Suprapubic skin (tissue), 4 donors: ENCODE measurements around the gene DCN. TPM values are rescaled to one million over a fixed set of nuclear protein-coding genes. Genes with fewer than 3 reads are reported as not detected.

ENCODE experiments used
- DNase-seq, 2 donors: peaks; one replicate each; pipeline ENCODE4 v3.0.0-alpha.2; 2019; ENCODE audit warnings: low spot score in 2 of 2
- H3K27ac ChIP-seq: fragments of 200-600 bp; sonication (generic); one replicate; pipeline ENCODE4 v1.5.1; 2019
- H3K27me3 ChIP-seq: fragments of 200-600 bp; sonication (generic); one replicate; pipeline ENCODE4 v1.5.1; 2019
- H3K36me3 ChIP-seq: fragments of 200-600 bp; sonication (generic); one replicate; pipeline ENCODE4 v1.5.1; 2019
- H3K4me1 ChIP-seq: fragments of 200-600 bp; sonication (generic); one replicate; pipeline ENCODE4 v1.5.1; 2019
- H3K4me3 ChIP-seq: fragments of 200-600 bp; sonication (generic); one replicate; pipeline ENCODE4 v1.5.1; 2019; ENCODE audit warnings: mild to moderate bottlenecking
- H3K9me3 ChIP-seq: fragments of 200-600 bp; sonication (generic); one replicate; pipeline ENCODE4 v1.5.1; 2019
- CTCF ChIP-seq, 2 donors: fragments of 200-600 bp in 1 of 2; fragments of 450-650 bp in 1 of 2; sonication (generic) in 1 of 2; IDR thresholded peaks; one replicate each; pipeline ENCODE4 v1.5.1; 2016 to 2019; ENCODE audit warnings: antibody characterized with exemption in 2 of 2, mild to moderate bottlenecking in 1 of 2, moderate library complexity in 1 of 2
- EP300 ChIP-seq: sonication (generic); formaldehyde crosslinking; IDR thresholded peaks from one replicate; pipeline ENCODE4 v1.6.1; 2017; ENCODE audit warnings: antibody characterized with exemption
- POLR2A ChIP-seq, 2 donors: fragments of 450-650 bp; IDR thresholded peaks; one replicate each; pipeline ENCODE4 v1.6.1; 2017; ENCODE audit warnings: antibody characterized with exemption in 2 of 2, mild to moderate bottlenecking in 2 of 2, moderate library complexity in 2 of 2
- POLR2AphosphoS5 ChIP-seq, 3 donors: sonication (generic); formaldehyde crosslinking; IDR thresholded peaks; one replicate each; pipeline ENCODE4 v1.6.1; 2017; ENCODE audit warnings: antibody characterized with exemption in 3 of 3
- WGBS: methylation state at CpG from one replicate; pipeline ENCODE4 v1.1.5; 2018; 5-methylcytosine and 5-hydroxymethylcytosine counted together
- total RNA-seq, 4 donors: library from RNA; depleted of rRNA; stranded (reverse); fragments of >200 nt; gene quantifications; one replicate each; pipeline ENCODE4 v1.1.0, GENCODE V29; 2016

The DCN gene
- total RNA-seq, 4 donors from 2014 or later, result 549 to 589 (median 569) TPM

- Histone ChIP-seq H3K9me3 (peaks cover 3% of the 10 kb centered on the region), H3K4me1 (no peaks in the 10 kb centered on the region), H3K4me3 (no peak overlapping the region), H3K27me3 (no peaks in the 10 kb centered on the region), H3K27ac (no peak overlapping the region), H3K36me3 (no peaks in the 10 kb centered on the region)
- WGBS, result 97% methylated on average over 1 of the region's 1 CpG
- TF ChIP-seq POLR2A (IDR thresholded peaks at IDR 0.05) (no peak), EP300 (no peak), CTCF (IDR thresholded peaks at IDR 0.05) (no peak), POLR2AphosphoS5 (IDR thresholded peaks at IDR 0.05) (no peak)
- DNase-seq, result no peak
These were observed 19.8 kb upstream of the DCN start for GRCh38 chr12:91202390-91202789.

GRCh38 chr12:91196436-91196835, 13.8 kb upstream of the DCN start:
- H3K36me3 ChIP-seq, result no peaks in the 10 kb centered on the region

GRCh38 chr12:91194500-91194899, 11.9 kb upstream of the DCN start:
- no peak for DNase-seq
- WGBS, result 55% methylated on average over 2 of the region's 2 CpGs
- Histone ChIP-seq H3K4me1 (no peaks in the 10 kb centered on the region), H3K27ac (no peak overlapping the region), H3K36me3 (no peaks in the 10 kb centered on the region), H3K9me3 (peaks cover 3% of the 10 kb centered on the region), H3K4me3 (no peak overlapping the region), H3K27me3 (no peaks in the 10 kb centered on the region)
- TF ChIP-seq POLR2A (IDR thresholded peaks at IDR 0.05) (no peak), EP300 (no peak), CTCF (IDR thresholded peaks at IDR 0.05) (no peak), POLR2AphosphoS5 (IDR thresholded peaks at IDR 0.05) (no peak)

More at GRCh38 chr12:91196436-91196835, 13.8 kb upstream of the DCN start:
- Histone ChIP-seq H3K27ac (no peak overlapping the region), H3K4me1 (no peaks in the 10 kb centered on the region), H3K4me3 (no peak overlapping the region), H3K27me3 (no peaks in the 10 kb centered on the region), H3K9me3 (peaks cover 3% of the 10 kb centered on the region)
- WGBS, result 96% methylated on average over 1 of the region's 1 CpG
- TF ChIP-seq CTCF (IDR thresholded peaks at IDR 0.05) (no peak), EP300 (no peak), POLR2AphosphoS5 (IDR thresholded peaks at IDR 0.05) (no peak)
- DNase-seq, result no peak

- H3K9me3 ChIP-seq, result no peaks in the 10 kb centered on the region
- H3K4me3 ChIP-seq, result no peak overlapping the region
- no peaks in the 10 kb centered on the region for H3K4me1 ChIP-seq
- no peak overlapping the region for H3K27ac ChIP-seq
- no peaks in the 10 kb centered on the region for H3K27me3 ChIP-seq
- TF ChIP-seq EP300 (no peak), POLR2A (IDR thresholded peaks at IDR 0.05) (no peak), POLR2AphosphoS5 (IDR thresholded peaks at IDR 0.05) (no peak), CTCF (IDR thresholded peaks at IDR 0.05) (no peak)
- DNase-seq, result no peak
- no peaks in the 10 kb centered on the region for H3K36me3 ChIP-seq
- WGBS, result 45% methylated on average over 2 of the region's 2 CpGs
These were observed 9.0 kb upstream of the DCN start for GRCh38 chr12:91191513-91192111.

- H3K4me3 ChIP-seq, result no peak overlapping the region
- no peaks in the 10 kb centered on the region for H3K4me1 ChIP-seq
- no peak overlapping the region for H3K27ac ChIP-seq
- no peak for DNase-seq
- no peaks in the 10 kb centered on the region for H3K36me3 ChIP-seq
- 34% methylated on average over 3 of the region's 3 CpGs for WGBS
- TF ChIP-seq CTCF (IDR thresholded peaks at IDR 0.05) (no peak), POLR2A (IDR thresholded peaks at IDR 0.05) (no peak), POLR2AphosphoS5 (IDR thresholded peaks at IDR 0.05) (no peak), EP300 (no peak)
- no peaks in the 10 kb centered on the region for H3K27me3 ChIP-seq
- no peaks in the 10 kb centered on the region for H3K9me3 ChIP-seq
These were observed 6.9 kb upstream of the DCN start for GRCh38 chr12:91189516-91189915.
